PC-3 (cell line): ENCODE data around the gene PTOV1. TPM values are rescaled to one million over a fixed set of nuclear protein-coding genes. Genes with fewer than 3 reads are reported as not detected.

Experiments used
- ATAC-seq: fragments of 200-7000 bp; cut with Tn5 transposase; 2 replicates; pipeline ENCODE4 v1.9.1; 2020; ENCODE audit warnings: mild to moderate bottlenecking, moderate library complexity
- BruUV-seq: library from RNA; stranded (reverse); fragments of 400-500 nt; replicated peaks from 2 replicates; lab custom pipeline; 2021; lab: Mats Ljungman, UMichigan
- CTCF ChIA-PET: fragments of 300-600 bp; sonication (Branson Sonifier 250); formaldehyde crosslinking; loops from one replicate; lab custom pipeline; 2022; ENCODE audit warnings: antibody characterized with exemption; lab: Charles Lee
- POLR2A ChIA-PET: fragments of 300-600 bp; sonication (Branson Sonifier 250); formaldehyde crosslinking; loops from one replicate; lab custom pipeline; 2022; ENCODE audit warnings: antibody characterized with exemption; ENCODE audit not compliant: unreplicated experiment; lab: Charles Lee
- DNase-seq: peaks from one replicate; pipeline ENCODE4 v3.0.0-alpha.2; 2015
- H2AFZ ChIP-seq: fragments of 300-600 bp; sonication (generic); 2 replicates; pipeline ENCODE4 v1.6.0; 2016; ENCODE audit warnings: antibody characterized with exemption, low read length
- H3F3A ChIP-seq: fragments of 300-600 bp; sonication (generic); one replicate; pipeline ENCODE4 v1.6.0; 2017; ENCODE audit warnings: antibody characterized with exemption, low read length, control low read depth, mild to moderate bottlenecking; ENCODE audit not compliant: unreplicated experiment
- H3K27ac ChIP-seq: fragments of 300-600 bp; sonication (generic); 2 replicates; pipeline ENCODE4 v1.5.1; 2016; ENCODE audit warnings: mild to moderate bottlenecking, low read length
- H3K27me3 ChIP-seq: fragments of 300-600 bp; sonication (generic); 2 replicates; pipeline ENCODE4 v1.6.1; 2016; ENCODE audit warnings: low read length, mixed read lengths
- H3K36me3 ChIP-seq: fragments of 300-600 bp; sonication (generic); 2 replicates; pipeline ENCODE4 v1.6.1; 2016; ENCODE audit warnings: low read depth, mixed run types, low read length, mixed read lengths
- H3K4me1 ChIP-seq: fragments of 300-600 bp; sonication (generic); 2 replicates; pipeline ENCODE4 v1.5.1; 2016; ENCODE audit warnings: low read length; ENCODE audit not compliant: insufficient read depth
- H3K4me2 ChIP-seq: fragments of 300-600 bp; sonication (generic); 2 replicates; pipeline ENCODE4 v1.6.0; 2016; ENCODE audit warnings: low read length
- H3K4me3 ChIP-seq: fragments of 300-600 bp; sonication (generic); 2 replicates; pipeline ENCODE4 v1.5.1; 2016; ENCODE audit warnings: mild to moderate bottlenecking, low read length, mixed read lengths
- H3K79me2 ChIP-seq: fragments of 300-600 bp; sonication (generic); 2 replicates; pipeline ENCODE4 v1.6.1; 2017; ENCODE audit warnings: low read length, mixed read lengths
- H3K9ac ChIP-seq: fragments of 300-600 bp; sonication (generic); 2 replicates; pipeline ENCODE4 v1.6.0; 2016; ENCODE audit warnings: mild to moderate bottlenecking, low read length
- H3K9me2 ChIP-seq: fragments of 300-600 bp; sonication (generic); replicated peaks from 2 replicates; pipeline ENCODE4 v1.6.1; 2016; ENCODE audit warnings: mixed run types, low read length, mixed read lengths
- H3K9me3 ChIP-seq: fragments of 300-600 bp; sonication (generic); 2 replicates; pipeline ENCODE4 v1.6.1; 2016; ENCODE audit warnings: low read length, mixed read lengths
- H4K20me1 ChIP-seq: fragments of 300-600 bp; sonication (generic); 2 replicates; pipeline ENCODE4 v1.6.1; 2016; ENCODE audit warnings: low read length, mixed read lengths
- EZH2 ChIP-seq: fragments of 300-600 bp; sonication (generic); IDR thresholded peaks from one replicate; pipeline ENCODE4 v1.6.1; 2017; ENCODE audit warnings: antibody characterized with exemption, mild to moderate bottlenecking, low read length; ENCODE audit not compliant: unreplicated experiment
- EZH2phosphoT487 ChIP-seq: fragments of 300-600 bp; sonication (generic); IDR thresholded peaks from 2 replicates; pipeline ENCODE4 v1.6.1; 2018; ENCODE audit warnings: mild to moderate bottlenecking, antibody characterized with exemption, low read length, borderline replicate concordance
- intact Hi-C: fragments of 100-400 bp; cut with micrococcal nuclease; formaldehyde crosslinking; loops from 2 replicates; pipeline ENCODE4 v1.9.0; 2023
- total RNA-seq: library from RNA; depleted of rRNA; stranded (reverse); fragments of >200 nt; gene quantifications from 2 replicates; pipeline ENCODE4 v1.2.3, GENCODE V29; 2014
- TF ChIP-seq, protein P1 (sequence below): fragments of 300-600 bp; sonication (generic); conservative IDR thresholded peaks from 2 replicates; pipeline ENCODE4 v1.5.1; 2017; ENCODE audit warnings: antibody characterized with exemption, low read depth, mild to moderate bottlenecking, low read length

PTOV1 gene
- total RNA-seq, 1 experiment from 2014 or later = 148 TPM

DNA sequence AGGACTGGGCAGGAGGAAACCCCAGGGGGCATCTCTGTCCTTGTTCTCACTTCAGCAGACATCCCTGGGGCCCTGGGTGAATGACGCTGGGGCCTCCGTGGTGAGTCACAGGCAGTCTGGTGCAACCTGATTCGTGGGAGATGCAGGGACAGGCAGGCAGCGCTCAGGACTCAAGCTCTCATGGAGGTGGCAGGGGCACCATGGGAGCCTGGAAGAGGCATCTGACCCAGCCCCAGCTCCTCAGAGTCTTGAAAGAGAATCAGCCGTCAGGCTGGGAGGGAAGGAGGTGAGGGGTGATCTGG, 14.0 kb upstream of the PTOV1 start:
- POLR2A ChIA-PET = no interaction called here
- TF ChIP-seq, protein P1, sequence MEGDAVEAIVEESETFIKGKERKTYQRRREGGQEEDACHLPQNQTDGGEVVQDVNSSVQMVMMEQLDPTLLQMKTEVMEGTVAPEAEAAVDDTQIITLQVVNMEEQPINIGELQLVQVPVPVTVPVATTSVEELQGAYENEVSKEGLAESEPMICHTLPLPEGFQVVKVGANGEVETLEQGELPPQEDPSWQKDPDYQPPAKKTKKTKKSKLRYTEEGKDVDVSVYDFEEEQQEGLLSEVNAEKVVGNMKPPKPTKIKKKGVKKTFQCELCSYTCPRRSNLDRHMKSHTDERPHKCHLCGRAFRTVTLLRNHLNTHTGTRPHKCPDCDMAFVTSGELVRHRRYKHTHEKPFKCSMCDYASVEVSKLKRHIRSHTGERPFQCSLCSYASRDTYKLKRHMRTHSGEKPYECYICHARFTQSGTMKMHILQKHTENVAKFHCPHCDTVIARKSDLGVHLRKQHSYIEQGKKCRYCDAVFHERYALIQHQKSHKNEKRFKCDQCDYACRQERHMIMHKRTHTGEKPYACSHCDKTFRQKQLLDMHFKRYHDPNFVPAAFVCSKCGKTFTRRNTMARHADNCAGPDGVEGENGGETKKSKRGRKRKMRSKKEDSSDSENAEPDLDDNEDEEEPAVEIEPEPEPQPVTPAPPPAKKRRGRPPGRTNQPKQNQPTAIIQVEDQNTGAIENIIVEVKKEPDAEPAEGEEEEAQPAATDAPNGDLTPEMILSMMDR = no peak
- TF ChIP-seq EZH2phosphoT487 = no peak
- TF ChIP-seq EZH2 = no peak
- Histone ChIP-seq H3K27me3 (no peaks in the 10 kb centered on the region), H3K9ac (no peak overlapping the region), H3K9me2 (no peaks in the 10 kb centered on the region), H3K4me1 (no peaks in the 10 kb centered on the region), H2AFZ (no peak overlapping the region), H3K4me2 (no peak overlapping the region), H3K36me3 (peaks cover 26% of the 10 kb centered on the region), H3K4me3 (no peak overlapping the region), H3K9me3 (no peaks in the 10 kb centered on the region), H4K20me1 (no peaks in the 10 kb centered on the region), H3K79me2 (no peaks in the 10 kb centered on the region), H3F3A (no peaks in the 10 kb centered on the region), H3K27ac (no peak overlapping the region)
- ATAC-seq (no peak; the same call in 1 of the 2 replicates), DNase-seq (no peak)
- no TSS peak for BruUV-seq
- intact Hi-C loops = no loop called here
- CTCF ChIA-PET = no interaction called here

- BruUV-seq = no TSS peak
Measured at GRCh38 chr19:49837425-49837824, 13.5 kb upstream of the PTOV1 start.

GRCh38 chr19:49838885-49839588, 11.9 kb upstream of the PTOV1 start:
- TF ChIP-seq, protein P1 = no peak
- TF ChIP-seq EZH2 (no peak), EZH2phosphoT487 (no peak)
- Histone ChIP-seq H3K79me2 (no peaks in the 10 kb centered on the region), H3K4me1 (no peaks in the 10 kb centered on the region), H3K9me3 (no peaks in the 10 kb centered on the region), H2AFZ (no peak overlapping the region), H3K27me3 (no peaks in the 10 kb centered on the region), H3K9ac (no peak overlapping the region), H3K36me3 (peaks cover 21% of the 10 kb centered on the region), H3K9me2 (no peaks in the 10 kb centered on the region), H3K27ac (no peak overlapping the region), H3K4me3 (no peak overlapping the region), H4K20me1 (no peaks in the 10 kb centered on the region), H3K4me2 (no peak overlapping the region), H3F3A (no peaks in the 10 kb centered on the region)
- TSS peak; percentile 28 for BruUV-seq
- CTCF ChIA-PET = no interaction called here
- intact Hi-C loops = no loop called here
- DNase-seq (no peak), ATAC-seq (no peak)
- POLR2A ChIA-PET = interaction anchor here (0.6 kb wide), 1 partner anchor 490 kb away, joined by 5 read pairs; no protein-coding TSS in a partner anchor

More at GRCh38 chr19:49837425-49837824, 13.5 kb upstream of the PTOV1 start:
- Histone ChIP-seq H3K9me2 (no peaks in the 10 kb centered on the region), H3K4me3 (no peak overlapping the region), H3K9me3 (no peaks in the 10 kb centered on the region), H3K27me3 (no peaks in the 10 kb centered on the region), H3K4me1 (no peaks in the 10 kb centered on the region), H3K4me2 (no peak overlapping the region), H2AFZ (no peak overlapping the region), H3K36me3 (peaks cover 26% of the 10 kb centered on the region), H4K20me1 (no peaks in the 10 kb centered on the region), H3K79me2 (no peaks in the 10 kb centered on the region), H3K9ac (no peak overlapping the region), H3K27ac (no peak overlapping the region), H3F3A (no peaks in the 10 kb centered on the region)
- ChIA-PET POLR2A (no interaction called here), CTCF (no interaction called here)
- DNase-seq (no peak), ATAC-seq (no peak)
- intact Hi-C loops = no loop called here
- TF ChIP-seq EZH2phosphoT487 (no peak), EZH2 (no peak)
- TF ChIP-seq, protein P1 = no peak
